ENCODE results near the gene AUTS2.

Gene AUTS2

DNA sequence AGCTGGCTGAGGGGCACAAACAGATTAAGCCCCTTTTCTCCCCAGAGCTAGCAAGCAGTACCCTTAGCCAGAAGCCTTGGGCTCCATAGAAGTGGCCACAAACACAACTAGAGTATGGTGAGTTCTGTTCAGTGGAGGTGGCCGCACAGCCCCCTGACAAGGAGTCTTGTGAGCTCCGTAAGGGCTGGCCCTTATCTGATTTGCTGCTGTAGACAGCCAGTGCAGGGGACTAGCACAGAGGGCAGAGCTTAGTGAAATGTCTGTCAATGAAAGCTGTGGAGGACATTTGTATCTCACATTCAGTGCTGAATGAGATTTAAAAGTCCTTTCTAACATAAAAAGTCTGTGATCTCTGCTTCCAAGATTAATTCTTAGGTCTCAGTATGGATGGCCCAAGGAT, 137.3 kb downstream of the AUTS2 start:
- no peak overlapping the region for H3K4me3 Mint-ChIP-seq
- no peak overlapping the region for H3K27ac Mint-ChIP-seq
- H3K36me3 Mint-ChIP-seq (ENCODE audit: low read depth), result no peaks in the 10 kb centered on the region
- H3K9me3 Mint-ChIP-seq, result no peaks in the 10 kb centered on the region
- TF ChIP-seq, protein P1, sequence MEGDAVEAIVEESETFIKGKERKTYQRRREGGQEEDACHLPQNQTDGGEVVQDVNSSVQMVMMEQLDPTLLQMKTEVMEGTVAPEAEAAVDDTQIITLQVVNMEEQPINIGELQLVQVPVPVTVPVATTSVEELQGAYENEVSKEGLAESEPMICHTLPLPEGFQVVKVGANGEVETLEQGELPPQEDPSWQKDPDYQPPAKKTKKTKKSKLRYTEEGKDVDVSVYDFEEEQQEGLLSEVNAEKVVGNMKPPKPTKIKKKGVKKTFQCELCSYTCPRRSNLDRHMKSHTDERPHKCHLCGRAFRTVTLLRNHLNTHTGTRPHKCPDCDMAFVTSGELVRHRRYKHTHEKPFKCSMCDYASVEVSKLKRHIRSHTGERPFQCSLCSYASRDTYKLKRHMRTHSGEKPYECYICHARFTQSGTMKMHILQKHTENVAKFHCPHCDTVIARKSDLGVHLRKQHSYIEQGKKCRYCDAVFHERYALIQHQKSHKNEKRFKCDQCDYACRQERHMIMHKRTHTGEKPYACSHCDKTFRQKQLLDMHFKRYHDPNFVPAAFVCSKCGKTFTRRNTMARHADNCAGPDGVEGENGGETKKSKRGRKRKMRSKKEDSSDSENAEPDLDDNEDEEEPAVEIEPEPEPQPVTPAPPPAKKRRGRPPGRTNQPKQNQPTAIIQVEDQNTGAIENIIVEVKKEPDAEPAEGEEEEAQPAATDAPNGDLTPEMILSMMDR (IDR thresholded peaks at IDR 0.05; ENCODE audit: unreplicated experiment in 3 of 3), result no peak
- no peaks in the 10 kb centered on the region for H3K27me3 Mint-ChIP-seq (ENCODE audit: low read depth)
- peaks cover 39% of the 10 kb centered on the region for H3K4me1 Mint-ChIP-seq

DNA sequence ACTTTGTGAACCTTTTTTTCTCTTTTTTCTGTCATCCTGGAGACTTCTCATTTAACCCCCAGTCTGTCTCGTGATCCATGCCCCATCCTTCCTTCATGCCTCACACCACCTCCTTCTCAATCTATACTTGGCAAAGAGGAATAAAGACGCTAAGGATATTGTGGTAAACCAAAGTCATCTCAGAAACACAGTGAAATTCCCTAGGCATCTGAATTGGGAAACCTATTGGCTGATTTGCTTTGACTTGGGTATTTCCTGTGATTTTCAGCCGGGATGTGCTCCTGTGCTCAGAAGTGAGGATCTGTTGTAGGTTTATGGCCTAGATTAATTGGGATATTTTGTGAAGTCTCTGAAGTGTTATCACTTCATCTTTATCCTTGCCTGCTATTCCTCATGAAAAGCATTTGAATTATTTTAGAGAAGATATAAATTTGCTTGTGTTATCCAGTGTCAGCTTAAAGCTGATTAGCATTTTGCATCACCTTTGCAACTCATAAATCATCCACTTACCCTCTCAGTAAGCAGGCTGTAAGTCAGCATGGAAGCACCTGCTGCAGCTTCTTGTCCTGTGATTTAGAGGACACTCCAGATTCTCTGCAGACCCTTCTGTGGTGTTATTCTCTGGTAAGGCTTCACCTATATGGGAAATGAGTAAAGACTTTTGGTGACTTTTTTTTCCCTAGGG, 138.0 kb downstream of the AUTS2 start:
- TF ChIP-seq, protein P1 (IDR thresholded peaks at IDR 0.05; ENCODE audit: unreplicated experiment in 3 of 3), result no peak
- H3K36me3 Mint-ChIP-seq (ENCODE audit: low read depth), result no peaks in the 10 kb centered on the region
- H3K27me3 Mint-ChIP-seq (ENCODE audit: low read depth), result no peaks in the 10 kb centered on the region
- H3K4me1 Mint-ChIP-seq, result peaks cover 39% of the 10 kb centered on the region
- no peaks in the 10 kb centered on the region for H3K9me3 Mint-ChIP-seq
- no peak overlapping the region for H3K27ac Mint-ChIP-seq
- H3K4me3 Mint-ChIP-seq, result no peak overlapping the region

- Mint-ChIP-seq H3K27me3 (ENCODE audit: low read depth) (no peaks in the 10 kb centered on the region), H3K36me3 (ENCODE audit: low read depth) (no peaks in the 10 kb centered on the region), H3K4me1 (peaks cover 33% of the 10 kb centered on the region), H3K9me3 (no peaks in the 10 kb centered on the region), H3K27ac (peak overlapping the region in 2 of 3 experiments; percentile 26 to 72), H3K4me3 (peak overlapping the region in 1 of 3 experiments; percentile 3)
- TF ChIP-seq, protein P1 (IDR thresholded peaks at IDR 0.05; ENCODE audit: unreplicated experiment in 3 of 3), result no peak
Observed at GRCh38 chr7:69738396-69738951, 140.2 kb downstream of the AUTS2 start.

GRCh38 chr7:69739190-69739589, 140.9 kb downstream of the AUTS2 start:
- Mint-ChIP-seq H3K9me3 (no peaks in the 10 kb centered on the region), H3K4me1 (peaks cover 28% of the 10 kb centered on the region), H3K36me3 (ENCODE audit: low read depth) (no peaks in the 10 kb centered on the region), H3K4me3 (no peak overlapping the region), H3K27me3 (ENCODE audit: low read depth) (no peaks in the 10 kb centered on the region), H3K27ac (peak overlapping the region in 1 of 3 experiments; percentile 26)
- TF ChIP-seq, protein P1 (IDR thresholded peaks at IDR 0.05; ENCODE audit: unreplicated experiment in 3 of 3), result no peak

DNA sequence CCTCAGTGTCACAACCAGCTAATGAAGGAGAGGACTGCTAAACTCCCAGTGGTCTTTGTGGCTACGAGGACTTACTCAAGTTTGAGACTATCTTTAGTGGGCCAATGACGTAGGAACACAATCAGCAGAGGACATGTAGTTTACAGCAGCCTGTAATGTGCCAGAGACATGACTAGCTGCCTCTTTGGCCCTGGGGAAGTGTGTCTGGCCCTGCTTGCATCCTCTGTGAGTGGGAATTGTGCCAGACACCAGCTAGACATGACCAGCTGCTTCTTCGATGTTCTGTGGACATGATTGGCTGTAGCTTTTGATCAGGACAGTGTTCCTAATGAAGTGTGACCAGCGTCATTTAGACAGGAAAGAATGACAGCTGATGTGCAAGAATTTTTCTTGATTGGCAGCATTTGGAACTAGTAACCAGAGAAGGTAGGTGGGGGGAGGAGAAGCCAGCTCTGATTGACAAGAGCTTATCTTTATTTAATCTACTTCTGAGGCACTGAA, 141.7 kb downstream of the AUTS2 start:
- TF ChIP-seq, protein P1 (IDR thresholded peaks at IDR 0.05; ENCODE audit: unreplicated experiment in 3 of 3), result no peak
- Mint-ChIP-seq H3K27ac (no peak overlapping the region), H3K36me3 (ENCODE audit: low read depth) (no peaks in the 10 kb centered on the region), H3K27me3 (ENCODE audit: low read depth) (no peaks in the 10 kb centered on the region), H3K4me3 (no peak overlapping the region), H3K9me3 (no peaks in the 10 kb centered on the region), H3K4me1 (peaks cover 29% of the 10 kb centered on the region)

DNA sequence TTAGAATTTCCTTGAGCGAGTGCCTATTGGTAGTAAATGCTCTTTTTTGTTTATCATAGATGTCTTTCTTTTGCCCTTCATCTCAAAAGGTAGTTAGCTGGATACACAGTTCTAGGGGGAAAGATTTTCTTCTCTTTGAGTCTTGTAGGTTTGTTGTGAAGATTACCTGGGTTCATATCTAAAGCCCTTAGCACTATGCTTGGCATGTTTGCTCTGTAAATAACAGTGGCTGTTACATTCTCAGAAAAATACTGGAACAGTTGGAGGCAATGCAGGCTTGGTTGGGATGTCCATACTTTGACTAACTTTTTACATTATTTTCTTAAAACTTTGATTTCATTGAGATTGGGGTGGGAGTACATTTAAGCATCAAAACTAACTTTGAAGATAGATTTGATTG, 144.0 kb downstream of the AUTS2 start:
- Mint-ChIP-seq H3K27me3 (ENCODE audit: low read depth) (no peaks in the 10 kb centered on the region), H3K4me3 (no peak overlapping the region), H3K4me1 (peaks cover 35% of the 10 kb centered on the region), H3K27ac (no peak overlapping the region), H3K36me3 (ENCODE audit: low read depth) (no peaks in the 10 kb centered on the region), H3K9me3 (no peaks in the 10 kb centered on the region)
- TF ChIP-seq, protein P1 (IDR thresholded peaks at IDR 0.05; ENCODE audit: unreplicated experiment in 3 of 3), result no peak
